EL (cell line): Measurements from ENCODE around the gene MAN2B1.
"Not testable (repeated sequence)": the region's sequence is repeated elsewhere in the genome, so short reads cannot be mapped to it uniquely, and the experiment has no call there.

ENCODE experiments used
- DNase-seq: peaks from one replicate; pipeline ENCODE4 v3.0.0-alpha.2; 2016

The MAN2B1 gene

DNA sequence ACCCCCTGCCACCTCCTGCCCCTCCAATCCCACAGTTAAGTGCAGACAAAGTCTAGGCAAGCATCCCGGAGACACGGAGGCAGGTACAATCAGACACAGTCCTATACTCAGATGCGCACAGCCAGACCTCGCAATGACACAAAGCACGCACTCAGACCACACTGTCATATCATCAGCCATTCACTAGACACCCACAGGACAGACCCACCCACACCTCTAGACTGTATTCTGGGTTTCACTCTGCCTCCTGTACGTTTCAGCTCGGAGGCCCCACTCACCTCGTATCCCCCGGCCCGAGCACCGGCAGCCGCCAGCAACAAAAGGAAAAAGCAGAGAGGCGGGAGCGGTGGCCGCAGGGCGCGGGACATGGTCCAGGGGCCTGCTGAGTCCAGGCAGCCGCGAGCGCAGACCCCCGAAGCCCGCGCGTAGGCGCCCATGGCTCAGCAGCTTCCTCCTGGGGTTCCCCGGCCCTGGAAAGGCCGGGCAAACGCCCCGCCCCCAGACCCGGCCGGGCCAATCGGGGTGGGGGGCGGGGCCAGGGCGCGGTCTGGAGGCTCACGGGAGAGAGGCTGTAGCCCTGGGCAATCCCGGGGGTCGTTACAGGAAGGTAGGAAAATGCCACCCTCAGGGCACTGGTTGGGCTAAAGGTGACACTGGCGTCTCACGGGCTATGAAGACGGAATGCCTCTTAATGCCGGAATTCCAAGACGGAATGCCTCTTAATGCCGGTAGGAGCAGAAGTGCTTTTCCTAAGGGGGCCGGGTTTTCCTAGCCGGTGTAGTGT, at the start of gene MAN2B1, which contains the start of gene WDR83:
Gene MAN2B1 (minus strand): TSS at position 478 of the 784 bp plus-strand sequence. CDS start 41 bp downstream, at position 437.
Gene WDR83 (plus strand): TSS at position 543 of the 784 bp plus-strand sequence. CDS start 2,984 bp downstream, outside the sequence.
- DNase-seq: peak; percentile 78

- no peak for DNase-seq
These were observed 49.4 kb upstream of the MAN2B1 start for GRCh38 chr19:12715929-12716328.

DNA sequence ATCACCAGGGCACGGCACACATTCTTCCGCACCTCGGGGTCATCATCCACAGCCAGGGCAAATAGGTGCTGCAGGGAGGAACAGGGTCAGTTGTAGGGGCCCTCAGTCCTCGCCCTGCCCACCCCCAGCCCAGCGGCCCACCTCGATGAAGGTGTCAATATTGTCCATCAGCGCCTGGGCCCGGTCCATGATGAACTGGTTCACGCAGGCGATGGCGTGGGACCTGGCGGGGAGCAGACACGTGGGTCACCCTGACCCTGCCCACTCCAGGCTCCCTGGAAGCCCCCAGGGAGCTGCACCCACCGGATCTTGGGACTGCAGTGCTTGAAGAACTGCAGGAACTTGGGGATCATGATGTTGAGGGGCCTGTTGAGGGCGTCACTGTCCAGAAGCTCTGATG, 48.6 kb upstream of the MAN2B1 start:
- DNase-seq: no peak

DNA sequence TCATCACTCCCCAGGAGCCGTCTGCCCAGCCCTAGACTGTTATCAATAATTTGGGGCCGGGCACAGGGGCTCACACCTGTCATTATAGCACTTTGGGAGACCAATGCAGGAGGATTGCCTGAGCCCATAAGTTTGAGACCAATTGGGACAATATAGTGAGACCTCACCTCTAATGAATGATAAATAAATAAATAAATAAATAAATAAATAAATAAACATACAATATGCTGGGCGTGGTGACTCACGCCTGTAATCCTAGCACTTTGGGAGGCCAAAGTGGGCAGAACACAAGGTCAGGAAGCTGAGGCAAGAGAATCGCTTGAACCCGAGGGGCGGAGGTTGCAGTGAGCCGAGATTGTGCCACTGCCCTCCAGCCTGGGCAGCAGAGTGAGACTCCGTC, 46.8 kb upstream of the MAN2B1 start:
- not testable (repeated sequence) for DNase-seq

- DNase-seq: not testable (repeated sequence)
These were observed 45.5 kb upstream of the MAN2B1 start for GRCh38 chr19:12712077-12712476.

DNA sequence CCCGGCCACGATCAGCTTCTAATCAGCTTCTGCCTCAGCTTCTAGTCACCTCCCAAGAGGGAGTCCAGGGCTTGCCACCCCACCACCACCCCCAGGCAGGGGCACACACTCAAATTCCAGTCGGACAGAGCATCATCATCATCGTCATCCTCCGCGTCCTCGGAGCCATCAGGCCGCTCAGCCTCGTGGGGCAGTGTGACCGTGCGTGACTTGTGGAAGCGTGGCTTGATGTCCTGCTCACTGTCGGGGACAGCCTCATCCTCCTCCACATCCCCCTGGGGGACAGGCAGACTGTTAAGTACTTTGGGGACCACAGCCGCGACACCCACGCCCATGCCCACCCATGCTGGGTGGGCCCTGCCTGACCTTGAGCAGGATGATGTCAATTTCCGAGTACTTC, 44.6 kb upstream of the MAN2B1 start:
- DNase-seq: no peak

- DNase-seq: no peak
These were observed 42.1 kb upstream of the MAN2B1 start for GRCh38 chr19:12708641-12709040.

DNA sequence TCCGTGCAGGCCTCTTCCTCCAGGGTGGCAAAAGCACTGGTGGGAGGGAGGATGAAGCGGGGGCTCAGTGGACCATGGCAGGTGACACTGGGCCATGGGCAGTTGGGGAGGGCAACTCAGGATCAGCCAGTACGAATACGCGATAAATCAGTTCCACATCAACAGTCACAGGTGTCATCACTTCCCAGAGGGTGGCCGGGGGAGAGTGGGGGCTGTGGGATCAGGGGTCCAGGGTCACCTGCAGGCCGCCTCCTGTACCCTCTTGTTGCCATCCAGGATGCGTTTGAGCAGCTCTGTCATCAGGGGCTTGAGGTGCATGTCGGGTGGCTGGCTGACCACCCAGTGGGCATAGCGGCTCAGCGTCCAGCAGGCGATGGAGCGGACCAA, 39.8 kb upstream of the MAN2B1 start:
- no peak for DNase-seq

- DNase-seq: no peak
These were observed 39.3 kb upstream of the MAN2B1 start for GRCh38 chr19:12705654-12706331.

GRCh38 chr19:12705169-12705568, 38.6 kb upstream of the MAN2B1 start:
- no peak for DNase-seq

DNA sequence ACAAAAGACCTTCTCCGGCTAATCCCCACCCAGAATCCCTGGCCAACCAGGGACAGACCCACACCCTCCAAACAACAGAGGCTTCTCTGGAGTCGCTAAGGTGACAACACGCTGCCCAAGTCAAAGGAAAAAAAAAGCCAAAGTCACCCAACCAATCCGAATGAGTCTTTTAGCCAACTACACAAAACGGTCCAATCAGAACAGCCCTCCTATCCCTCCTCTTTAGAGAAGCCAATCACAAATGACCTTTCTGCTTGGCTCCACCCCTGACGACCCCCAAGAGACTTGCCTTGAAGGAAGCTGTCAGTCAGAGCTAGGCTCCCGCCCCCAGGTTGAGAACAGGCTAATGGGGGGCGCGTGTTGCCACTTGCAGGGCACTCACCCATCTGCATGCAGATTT, 36.5 kb upstream of the MAN2B1 start:
- DNase-seq: peak; percentile 39

GRCh38 chr19:12701596-12702282, 35.2 kb upstream of the MAN2B1 start:
- no peak for DNase-seq

DNA sequence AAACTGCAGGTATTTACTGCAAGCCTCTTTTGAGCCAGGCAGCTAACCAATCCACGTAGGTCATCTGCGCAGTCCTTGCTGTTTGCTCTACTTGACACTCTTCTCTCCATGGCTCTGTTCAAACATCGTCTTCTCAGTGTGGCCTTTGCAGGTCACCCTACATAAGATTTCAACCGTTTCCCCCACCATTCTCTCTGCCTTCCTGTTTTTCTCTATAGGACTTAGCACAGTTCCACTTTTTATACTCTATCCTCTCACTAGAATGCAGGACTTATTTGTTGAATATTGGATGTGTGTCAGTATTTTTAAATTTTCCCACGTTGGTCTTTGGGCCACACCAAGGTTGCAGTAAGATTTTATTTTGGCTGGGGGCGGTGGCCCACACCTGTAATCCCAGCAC, 31.6 kb upstream of the MAN2B1 start:
- DNase-seq: no peak

DNA sequence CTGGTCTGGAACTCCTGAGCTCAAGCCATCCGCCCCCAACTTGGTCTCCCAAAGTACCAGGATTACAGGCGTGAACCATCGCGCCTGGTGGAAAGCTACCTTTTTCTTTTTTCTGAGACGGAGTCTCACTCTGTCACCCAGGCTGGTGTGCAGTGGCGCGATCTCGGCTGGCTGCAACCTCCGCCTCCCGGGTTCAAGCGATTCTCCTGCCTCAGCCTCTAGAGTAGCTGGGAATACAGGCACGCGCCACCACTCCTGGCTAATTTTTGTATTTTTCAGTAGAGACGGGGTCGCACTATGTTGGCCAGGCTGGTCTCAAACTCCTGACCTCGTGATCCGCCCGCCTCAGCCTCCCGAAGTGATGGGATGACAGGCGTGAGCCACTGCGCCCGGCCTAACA, 30.9 kb upstream of the MAN2B1 start:
- DNase-seq: not testable (repeated sequence)

DNA sequence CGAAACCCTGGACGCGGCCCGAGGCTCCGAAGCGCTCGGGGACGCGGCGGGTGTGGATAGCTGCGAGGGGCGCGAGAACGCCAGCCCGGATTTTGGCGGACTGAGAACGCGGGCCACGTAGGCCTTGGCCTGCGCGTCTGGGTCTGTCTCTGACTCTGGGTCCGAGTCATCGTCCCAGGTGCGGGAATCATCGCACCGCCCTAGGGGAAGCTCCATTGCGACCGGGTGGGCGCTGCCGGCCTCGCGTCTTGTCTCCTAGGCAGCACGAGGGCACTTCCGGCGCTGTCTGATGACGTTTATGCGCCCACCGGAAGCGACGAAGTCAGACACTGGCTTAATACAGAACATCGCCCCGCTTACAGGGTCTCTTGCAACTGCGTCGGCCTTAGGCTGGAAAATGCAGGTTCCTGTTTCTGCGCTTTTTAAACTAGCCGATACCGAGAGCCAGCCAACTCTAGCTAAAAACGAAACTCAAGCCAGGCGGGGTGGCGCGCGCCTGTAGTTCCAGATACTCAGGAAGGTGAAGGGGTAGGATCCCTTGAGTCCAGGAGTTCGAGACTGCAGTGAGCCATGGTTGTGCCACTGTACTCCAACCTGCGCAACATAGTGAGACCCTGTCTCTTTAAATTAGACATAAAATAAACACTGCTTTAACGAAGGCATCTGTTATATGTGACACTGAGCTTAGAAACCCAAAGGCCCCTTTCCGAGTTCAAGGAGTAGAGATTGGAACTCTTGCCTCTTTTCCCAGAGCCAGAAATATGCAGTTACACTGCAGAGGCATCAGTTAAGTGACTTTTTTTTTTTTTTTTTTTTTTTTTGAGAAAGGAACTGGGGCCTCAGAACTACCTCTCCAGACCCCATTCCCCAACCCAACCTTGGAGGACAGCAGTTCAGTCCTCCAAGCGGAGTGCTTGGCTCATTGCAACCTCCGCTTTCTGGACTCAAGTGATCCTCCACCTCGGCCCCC, 30.1 kb upstream of the MAN2B1 start, which contains the start of gene FBXW9:
Gene FBXW9 (minus strand): TSS at position 266 of the 970 bp plus-strand sequence. CDS start 50 bp downstream, at position 216.
- DNase-seq: peak; percentile 94

GRCh38 chr19:12695997-12696365, 29.4 kb upstream of the MAN2B1 start:
- DNase-seq: no peak

DNA sequence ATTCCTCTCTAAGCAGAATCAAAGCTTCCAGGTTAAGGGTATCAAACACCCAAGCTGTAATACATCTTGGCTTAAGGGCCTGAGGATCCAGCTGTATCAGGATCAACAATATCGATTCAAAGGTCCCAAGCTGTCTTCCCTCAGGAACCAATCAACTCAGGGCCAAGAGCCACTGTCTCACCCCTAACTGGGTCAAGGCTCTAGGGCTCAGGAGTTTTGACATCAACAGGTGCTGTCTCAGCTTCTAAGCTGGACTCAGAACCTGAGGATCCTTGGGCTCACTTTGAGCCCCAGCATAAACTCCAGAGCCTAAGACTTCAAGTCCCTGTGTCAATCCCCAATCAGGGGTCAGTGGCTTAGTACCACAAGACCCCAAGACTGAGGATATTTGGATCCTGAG, 29.0 kb upstream of the MAN2B1 start:
- DNase-seq: no peak

- DNase-seq: no peak
These were observed 28.6 kb upstream of the MAN2B1 start for GRCh38 chr19:12695096-12695495.

DNA sequence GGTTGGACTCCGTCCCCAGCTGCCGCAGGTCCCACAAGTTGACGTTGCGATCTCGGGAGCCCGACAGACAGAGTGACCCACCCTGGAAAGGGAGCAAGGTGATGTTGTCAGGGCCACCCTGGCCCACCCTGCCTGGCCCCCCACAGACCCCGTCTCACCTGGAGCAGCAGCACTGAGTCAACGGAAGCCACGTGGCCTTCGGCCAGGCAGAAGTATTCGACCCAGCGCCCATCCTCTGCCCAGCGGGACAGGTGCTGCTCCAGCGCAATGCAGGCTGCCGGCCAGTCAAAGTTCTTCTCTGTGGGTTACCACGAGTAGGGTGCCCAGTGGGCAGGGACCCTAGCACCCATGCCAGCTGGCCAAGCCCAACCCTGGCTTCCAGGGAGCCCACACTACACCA, 28.1 kb upstream of the MAN2B1 start:
- no peak for DNase-seq

DNA sequence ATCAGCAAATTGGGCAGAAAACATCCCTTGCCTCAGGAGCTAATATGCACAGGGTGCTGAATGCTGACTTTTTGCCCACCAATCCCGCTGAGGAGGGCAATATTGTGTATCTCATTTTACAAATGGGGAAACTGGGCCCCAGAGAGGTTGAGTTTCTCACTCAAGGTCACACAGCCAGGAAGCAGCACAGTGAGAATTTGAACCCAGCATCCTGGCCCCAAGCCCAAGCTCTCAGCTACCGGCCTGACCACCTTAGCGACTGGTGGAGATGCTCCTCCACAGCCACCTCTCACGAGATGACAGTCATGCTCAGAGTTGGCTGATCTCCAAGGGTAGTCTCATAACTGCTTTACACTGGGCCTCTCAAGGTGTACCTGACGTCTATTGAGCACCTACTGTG, 26.4 kb upstream of the MAN2B1 start:
- no peak for DNase-seq

DNA sequence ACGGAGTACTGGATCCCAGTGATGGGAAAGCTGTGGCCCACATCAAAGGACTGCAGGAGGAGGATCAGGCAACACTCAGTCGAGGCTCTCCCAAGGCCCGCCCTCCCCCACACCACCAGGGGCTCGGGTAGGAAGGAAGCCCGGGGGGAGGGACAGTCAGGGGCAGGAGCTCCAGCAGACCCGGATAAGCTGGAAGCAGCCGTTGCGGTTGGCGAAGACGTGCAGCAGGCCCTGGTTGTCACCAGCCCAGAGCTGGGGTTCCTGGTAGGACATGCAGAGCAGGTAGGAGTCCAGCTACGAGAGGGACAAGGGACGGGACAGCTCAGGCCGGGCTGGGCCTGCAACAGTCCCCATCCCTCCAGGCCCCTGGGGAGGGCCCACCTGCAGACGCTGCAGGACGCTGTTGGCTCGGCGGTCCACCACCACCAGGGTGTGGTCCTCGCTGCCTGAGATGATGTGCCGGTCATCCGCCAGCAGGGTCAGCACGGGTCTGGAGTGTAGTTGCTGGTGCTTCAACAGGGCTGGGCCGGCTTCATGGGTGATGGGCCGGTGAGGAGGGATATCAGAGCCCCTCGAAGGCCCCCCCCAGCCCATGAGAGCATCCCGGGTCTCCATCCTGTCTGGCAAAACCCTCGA, 23.2 kb upstream of the MAN2B1 start:
- no peak for DNase-seq

DNA sequence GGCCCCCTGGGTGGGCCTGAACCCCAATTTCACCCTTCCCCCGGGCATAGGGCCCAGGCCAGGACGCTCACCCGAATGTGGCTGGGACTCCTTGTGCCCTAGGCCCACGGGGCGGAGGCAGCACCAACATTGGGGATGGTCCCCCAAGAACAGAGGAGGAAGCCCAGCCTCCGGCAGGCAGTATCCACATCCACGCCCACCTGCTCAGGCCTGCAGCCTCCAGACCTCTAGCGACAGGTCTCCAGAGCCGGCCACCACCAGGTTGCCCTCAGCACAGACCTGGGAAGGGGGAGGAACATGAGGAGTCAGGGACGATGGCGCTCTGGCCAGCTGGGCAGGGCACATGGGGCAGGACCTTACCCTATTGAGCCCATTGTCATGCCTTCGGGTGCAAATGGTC, 22.5 kb upstream of the MAN2B1 start:
- no peak for DNase-seq
